Nephron progenitor cell (in vitro differentiated cells): Measurements from ENCODE around the gene PROM2.

Experiments used
- DNase-seq: peaks from one replicate; pipeline ENCODE4 v3.0.0; 2021
- H3K27ac Mint-ChIP-seq: 2 replicates; pipeline ENCODE4 v1.8.0; 2021; ENCODE audit warnings: mild to moderate bottlenecking, moderate library complexity, mixed read lengths
- H3K27me3 Mint-ChIP-seq: 2 replicates; pipeline ENCODE4 v1.8.0; 2021; ENCODE audit warnings: mild to moderate bottlenecking, low read depth, mixed read lengths; ENCODE audit not compliant: poor library complexity
- H3K36me3 Mint-ChIP-seq: 2 replicates; pipeline ENCODE4 v1.8.0; 2021; ENCODE audit warnings: low read depth, mixed read lengths
- H3K4me1 Mint-ChIP-seq: 2 replicates; pipeline ENCODE4 v1.8.0; 2021; ENCODE audit warnings: mixed read lengths
- H3K4me3 Mint-ChIP-seq: 2 replicates; pipeline ENCODE4 v1.8.0; 2021; ENCODE audit warnings: mild to moderate bottlenecking, moderate library complexity, mixed read lengths
- H3K9me3 Mint-ChIP-seq: 2 replicates; pipeline ENCODE4 v1.8.0; 2021; ENCODE audit warnings: mild to moderate bottlenecking, moderate library complexity, mixed read lengths
- CTCF ChIP-seq: fragments of 200-600 bp; sonication (generic); IDR thresholded peaks from 2 replicates; pipeline ENCODE4 v1.5.0; 2021; ENCODE audit warnings: antibody characterized with exemption

The PROM2 gene

GRCh38 chr2:95303191-95303919 is 29.1 kb downstream of the PROM2 start:
- peaks cover 31% of the 10 kb centered on the region for H3K4me1 Mint-ChIP-seq
- H3K36me3 Mint-ChIP-seq, result no peaks in the 10 kb centered on the region
- H3K27me3 Mint-ChIP-seq, result peaks cover 3% of the 10 kb centered on the region
- H3K9me3 Mint-ChIP-seq, result no peaks in the 10 kb centered on the region
- no peak overlapping the region for H3K4me3 Mint-ChIP-seq
- TF ChIP-seq CTCF, result no peak
- no peak for DNase-seq
- H3K27ac Mint-ChIP-seq, result no peak overlapping the region

- no peak for DNase-seq
- Mint-ChIP-seq H3K27ac (no peak overlapping the region), H3K27me3 (peaks cover 3% of the 10 kb centered on the region), H3K9me3 (no peaks in the 10 kb centered on the region), H3K4me3 (no peak overlapping the region), H3K4me1 (peaks cover 32% of the 10 kb centered on the region), H3K36me3 (no peaks in the 10 kb centered on the region)
- no peak for TF ChIP-seq CTCF
Measured at GRCh38 chr2:95305380-95306061, 31.3 kb downstream of the PROM2 start.

GRCh38 chr2:95306336-95306895 is 32.2 kb downstream of the PROM2 start:
- H3K4me1 Mint-ChIP-seq, result peaks cover 33% of the 10 kb centered on the region
- H3K36me3 Mint-ChIP-seq, result no peaks in the 10 kb centered on the region
- no peak for DNase-seq
- H3K27me3 Mint-ChIP-seq, result peaks cover 3% of the 10 kb centered on the region
- H3K9me3 Mint-ChIP-seq, result no peaks in the 10 kb centered on the region
- peak overlapping the region; percentile 80 for H3K27ac Mint-ChIP-seq
- no peak overlapping the region for H3K4me3 Mint-ChIP-seq
- TF ChIP-seq CTCF, result no peak

GRCh38 chr2:95307036-95307435 is 32.8 kb downstream of the PROM2 start:
- peaks cover 33% of the 10 kb centered on the region for H3K4me1 Mint-ChIP-seq
- no peaks in the 10 kb centered on the region for H3K9me3 Mint-ChIP-seq
- no peak for DNase-seq
- H3K36me3 Mint-ChIP-seq, result no peaks in the 10 kb centered on the region
- H3K27ac Mint-ChIP-seq, result no peak overlapping the region
- no peak for TF ChIP-seq CTCF
- peaks cover 3% of the 10 kb centered on the region for H3K27me3 Mint-ChIP-seq
- no peak overlapping the region for H3K4me3 Mint-ChIP-seq

- no peak for TF ChIP-seq CTCF
- H3K9me3 Mint-ChIP-seq, result no peaks in the 10 kb centered on the region
- H3K27me3 Mint-ChIP-seq, result peaks cover 3% of the 10 kb centered on the region
- DNase-seq, result no peak
- H3K36me3 Mint-ChIP-seq, result no peaks in the 10 kb centered on the region
- no peak overlapping the region for H3K27ac Mint-ChIP-seq
- H3K4me1 Mint-ChIP-seq, result peaks cover 33% of the 10 kb centered on the region
- no peak overlapping the region for H3K4me3 Mint-ChIP-seq
Measured at GRCh38 chr2:95307878-95308277, 33.6 kb downstream of the PROM2 start.
